KMS-11 (cell line): Measurements from ENCODE around the gene WNT2B.
"Not testable (repeated sequence)": the region's sequence is repeated elsewhere in the genome, so short reads cannot be mapped to it uniquely, and the experiment has no call there.

Experiments used
- H2AFZ ChIP-seq: fragments of 200-600 bp; sonication (generic); 2 replicates; pipeline ENCODE4 v1.6.1; 2016; ENCODE audit warnings: antibody characterized with exemption, mixed run types, low read depth
- H3K27ac ChIP-seq: fragments of 200-600 bp; sonication (generic); 2 replicates; pipeline ENCODE4 v1.6.1; 2016; ENCODE audit warnings: mild to moderate bottlenecking, mixed run types
- H3K27me3 ChIP-seq: fragments of 200-600 bp; sonication (generic); 2 replicates; pipeline ENCODE4 v1.6.1; 2017; ENCODE audit warnings: mild to moderate bottlenecking, low read depth, mixed run types, moderate library complexity; ENCODE audit not compliant: insufficient read depth
- H3K36me3 ChIP-seq: fragments of 200-600 bp; sonication (generic); 2 replicates; pipeline ENCODE4 v1.6.1; 2017; ENCODE audit warnings: mild to moderate bottlenecking, mixed run types; ENCODE audit not compliant: insufficient read depth
- H3K4me1 ChIP-seq: fragments of 200-600 bp; sonication (generic); 2 replicates; pipeline ENCODE4 v1.6.1; 2016; ENCODE audit warnings: mild to moderate bottlenecking, low read depth, mixed run types; ENCODE audit not compliant: poor library complexity, severe bottlenecking
- H3K4me2 ChIP-seq: fragments of 200-600 bp; sonication (generic); 2 replicates; pipeline ENCODE4 v1.7.0; 2016; ENCODE audit warnings: mild to moderate bottlenecking, mixed run types
- H3K4me3 ChIP-seq: fragments of 200-600 bp; sonication (generic); IDR thresholded peaks from 2 replicates; pipeline ENCODE4 v1.6.1; 2017; ENCODE audit warnings: low read depth, low read length, mixed read lengths; ENCODE audit not compliant: insufficient read depth
- H3K79me2 ChIP-seq: fragments of 200-600 bp; sonication (generic); 2 replicates; pipeline ENCODE4 v1.6.1; 2016; ENCODE audit warnings: low read depth, mixed run types; ENCODE audit not compliant: insufficient read depth
- H3K9ac ChIP-seq: fragments of 200-600 bp; sonication (generic); 2 replicates; pipeline ENCODE4 v1.6.1; 2016; ENCODE audit warnings: mild to moderate bottlenecking, mixed run types
- H4K20me1 ChIP-seq: fragments of 200-600 bp; sonication (generic); 2 replicates; pipeline ENCODE4 v1.6.1; 2016; ENCODE audit warnings: mild to moderate bottlenecking, mixed run types; ENCODE audit not compliant: insufficient read depth
- CTCF ChIP-seq: fragments of 200-600 bp; sonication (generic); conservative IDR thresholded peaks from 2 replicates; pipeline ENCODE4 v1.6.1; 2017; ENCODE audit warnings: low read depth, mild to moderate bottlenecking, antibody characterized with exemption, low read length, moderate library complexity, mixed read lengths

The WNT2B gene

GRCh38 chr1:112464501-112464900 lies 44.3 kb upstream of the WNT2B start:
- no peak overlapping the region for H3K4me3 ChIP-seq
- H3K9ac ChIP-seq = no peak overlapping the region
- H4K20me1 ChIP-seq = no peaks in the 10 kb centered on the region
- H3K27ac ChIP-seq = no peak overlapping the region
- no peaks in the 10 kb centered on the region for H3K36me3 ChIP-seq
- H3K4me2 ChIP-seq = no peak overlapping the region
- no peak overlapping the region for H2AFZ ChIP-seq
- TF ChIP-seq CTCF = no peak
- H3K4me1 ChIP-seq = no peaks in the 10 kb centered on the region
- H3K27me3 ChIP-seq = no peaks in the 10 kb centered on the region
- H3K79me2 ChIP-seq = no peaks in the 10 kb centered on the region

- H3K4me3 ChIP-seq = no peak overlapping the region
- H3K27ac ChIP-seq = no peak overlapping the region
- H3K36me3 ChIP-seq = no peaks in the 10 kb centered on the region
- H2AFZ ChIP-seq = peak overlapping the region; percentile 88; the same call in 1 of the 2 replicates
- no peak for TF ChIP-seq CTCF
- H3K27me3 ChIP-seq = no peaks in the 10 kb centered on the region
- H3K4me1 ChIP-seq = no peaks in the 10 kb centered on the region
- no peak overlapping the region for H3K9ac ChIP-seq
- no peaks in the 10 kb centered on the region for H4K20me1 ChIP-seq
- H3K79me2 ChIP-seq = no peaks in the 10 kb centered on the region
- no peak overlapping the region for H3K4me2 ChIP-seq
Observed at GRCh38 chr1:112465122-112465521, 43.6 kb upstream of the WNT2B start.

GRCh38 chr1:112466078-112466660 lies 42.6 kb upstream of the WNT2B start:
- peak overlapping the region; percentile 88 for H2AFZ ChIP-seq

DNA sequence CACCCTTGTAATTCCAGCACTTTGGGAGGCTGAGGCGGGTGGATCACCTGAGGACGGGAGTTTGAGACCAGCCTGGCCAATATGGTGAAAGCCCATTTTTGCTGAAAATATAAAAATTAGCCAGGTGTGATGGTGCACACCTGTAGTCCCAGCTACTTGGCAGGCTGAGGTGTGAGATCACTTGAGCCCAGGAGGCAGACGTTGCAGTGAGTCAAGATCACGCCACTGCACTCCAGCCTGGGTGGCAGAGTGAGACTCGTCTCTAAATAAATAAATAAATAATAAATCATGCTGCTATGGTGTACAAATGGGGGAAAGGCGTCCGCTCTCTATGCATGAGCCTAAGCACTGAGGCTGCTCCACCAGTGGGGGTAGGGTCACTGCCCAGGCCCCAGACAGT lies 38.4 kb upstream of the WNT2B start:
- not testable (repeated sequence) for H3K27ac ChIP-seq, H3K4me1 ChIP-seq, H3K4me2 ChIP-seq, H3K79me2 ChIP-seq, H3K9ac ChIP-seq, H3K36me3 ChIP-seq, H3K27me3 ChIP-seq, H3K4me3 ChIP-seq, H2AFZ ChIP-seq, H4K20me1 ChIP-seq

More at GRCh38 chr1:112466078-112466660, 42.6 kb upstream of the WNT2B start:
- H3K27ac ChIP-seq = no peak overlapping the region
- H3K4me2 ChIP-seq = peak overlapping the region; percentile 54
- H4K20me1 ChIP-seq = no peaks in the 10 kb centered on the region
- H3K79me2 ChIP-seq = no peaks in the 10 kb centered on the region
- H3K27me3 ChIP-seq = no peaks in the 10 kb centered on the region
- no peaks in the 10 kb centered on the region for H3K36me3 ChIP-seq
- H3K4me3 ChIP-seq = no peak overlapping the region
- no peak overlapping the region for H3K9ac ChIP-seq
- no peaks in the 10 kb centered on the region for H3K4me1 ChIP-seq
- TF ChIP-seq CTCF = peak; percentile 76

GRCh38 chr1:112470966-112471365 lies 37.8 kb upstream of the WNT2B start:
- no peak overlapping the region for H3K4me2 ChIP-seq
- H3K9ac ChIP-seq = no peak overlapping the region
- H3K79me2 ChIP-seq = no peaks in the 10 kb centered on the region
- H3K4me1 ChIP-seq = no peaks in the 10 kb centered on the region
- H4K20me1 ChIP-seq = no peaks in the 10 kb centered on the region
- H3K27ac ChIP-seq = no peak overlapping the region
- H3K36me3 ChIP-seq = no peaks in the 10 kb centered on the region
- H3K4me3 ChIP-seq = no peak overlapping the region
- H3K27me3 ChIP-seq = no peaks in the 10 kb centered on the region
- H2AFZ ChIP-seq = no peak overlapping the region
- no peak for TF ChIP-seq CTCF
